22Rv1 (cell line): ENCODE data around the gene STX4.

Experiments used
- ZFX ChIP-seq: fragments of 450-650 bp; IDR thresholded peaks from 2 replicates; pipeline ENCODE4 v1.6.1; 2017; ENCODE audit warnings: antibody characterized with exemption, borderline replicate concordance
- TF ChIP-seq, protein P1 (sequence below): fragments of 450-650 bp; IDR thresholded peaks from 2 replicates; pipeline ENCODE4 v1.5.1; 2017; ENCODE audit warnings: mild to moderate bottlenecking

DNA sequence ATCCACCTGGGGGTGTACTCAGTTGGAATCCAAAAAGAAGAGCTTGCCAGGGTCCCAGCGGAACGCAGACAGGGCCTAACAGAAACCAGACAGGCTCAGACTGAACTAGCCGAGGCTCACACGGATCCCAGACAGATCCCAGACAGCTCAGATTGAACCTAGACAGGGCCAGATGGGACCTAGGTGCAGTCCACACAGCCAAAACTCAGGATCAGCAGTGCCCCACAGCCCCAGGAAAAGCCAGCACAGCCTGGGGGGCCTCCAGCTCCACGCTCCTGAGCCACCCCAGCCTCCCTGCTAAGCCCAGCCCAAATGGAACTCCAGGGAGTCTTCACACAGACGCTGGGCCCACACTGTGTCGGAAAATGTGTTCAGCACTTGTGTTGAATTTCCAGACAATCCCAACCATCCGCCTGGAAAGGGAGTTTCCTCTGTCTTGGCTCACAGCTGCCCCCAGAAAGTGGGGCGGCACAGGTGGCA lies 30.5 kb upstream of the STX4 start:
- TF ChIP-seq, protein P1, sequence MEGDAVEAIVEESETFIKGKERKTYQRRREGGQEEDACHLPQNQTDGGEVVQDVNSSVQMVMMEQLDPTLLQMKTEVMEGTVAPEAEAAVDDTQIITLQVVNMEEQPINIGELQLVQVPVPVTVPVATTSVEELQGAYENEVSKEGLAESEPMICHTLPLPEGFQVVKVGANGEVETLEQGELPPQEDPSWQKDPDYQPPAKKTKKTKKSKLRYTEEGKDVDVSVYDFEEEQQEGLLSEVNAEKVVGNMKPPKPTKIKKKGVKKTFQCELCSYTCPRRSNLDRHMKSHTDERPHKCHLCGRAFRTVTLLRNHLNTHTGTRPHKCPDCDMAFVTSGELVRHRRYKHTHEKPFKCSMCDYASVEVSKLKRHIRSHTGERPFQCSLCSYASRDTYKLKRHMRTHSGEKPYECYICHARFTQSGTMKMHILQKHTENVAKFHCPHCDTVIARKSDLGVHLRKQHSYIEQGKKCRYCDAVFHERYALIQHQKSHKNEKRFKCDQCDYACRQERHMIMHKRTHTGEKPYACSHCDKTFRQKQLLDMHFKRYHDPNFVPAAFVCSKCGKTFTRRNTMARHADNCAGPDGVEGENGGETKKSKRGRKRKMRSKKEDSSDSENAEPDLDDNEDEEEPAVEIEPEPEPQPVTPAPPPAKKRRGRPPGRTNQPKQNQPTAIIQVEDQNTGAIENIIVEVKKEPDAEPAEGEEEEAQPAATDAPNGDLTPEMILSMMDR, result no peak
- no peak for TF ChIP-seq ZFX
